ENCODE results near the gene CTU2.

CTU2 gene

DNA sequence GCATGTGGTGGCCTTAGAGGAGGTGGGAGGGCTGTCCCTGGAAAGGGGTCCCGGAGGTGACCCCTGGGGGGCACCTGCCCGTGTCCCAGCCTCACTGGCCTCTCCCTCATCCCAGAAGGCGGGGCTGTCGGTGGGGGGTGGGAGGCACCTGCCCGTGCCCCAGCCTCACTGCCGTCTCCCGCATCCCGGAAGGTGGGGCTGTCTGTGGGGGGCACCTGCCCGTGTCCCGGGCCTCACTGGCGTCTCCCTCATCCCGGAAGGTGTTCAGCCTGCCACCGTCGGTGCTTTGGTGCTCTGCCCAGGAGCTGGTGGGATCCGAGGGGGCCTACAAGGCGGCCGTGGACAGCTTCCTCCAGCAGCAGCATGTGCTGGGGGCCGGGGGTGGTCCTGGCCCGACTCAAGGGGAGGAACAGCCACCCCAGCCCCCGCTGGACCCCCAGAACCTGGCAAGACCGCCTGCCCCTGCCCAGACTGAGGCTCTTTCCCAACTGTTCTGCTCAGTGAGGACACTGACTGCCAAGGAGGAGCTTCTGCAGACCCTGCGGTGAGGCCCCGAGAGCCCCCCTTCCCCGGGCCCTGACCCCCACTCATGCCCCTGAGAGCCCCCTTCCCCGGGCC lies 6.2 kb downstream of the CTU2 start:
- FAIRE-seq: no peak
- TF ChIP-seq PAX5 (IDR thresholded peaks at IDR 0.05; ENCODE audit: insufficient read depth, low read length, severe bottlenecking) (no peak), POU2F2 (IDR thresholded peaks at IDR 0.05; ENCODE audit: low read depth, low read length) (no peak), TAF1 (IDR thresholded peaks at IDR 0.05; ENCODE audit: low read depth, low read length) (no peak), POLR2AphosphoS5 (IDR thresholded peaks at IDR 0.05; ENCODE audit: low read depth, low read length) (no peak), POLR2A (IDR thresholded peaks at IDR 0.05; ENCODE audit: low read depth, low read length) (no peak), SPI1 (IDR thresholded peaks at IDR 0.05; ENCODE audit: low read depth, low read length) (no peak)
- DNase-seq (ENCODE audit: insufficient read length, low spot score): no peak

DNA sequence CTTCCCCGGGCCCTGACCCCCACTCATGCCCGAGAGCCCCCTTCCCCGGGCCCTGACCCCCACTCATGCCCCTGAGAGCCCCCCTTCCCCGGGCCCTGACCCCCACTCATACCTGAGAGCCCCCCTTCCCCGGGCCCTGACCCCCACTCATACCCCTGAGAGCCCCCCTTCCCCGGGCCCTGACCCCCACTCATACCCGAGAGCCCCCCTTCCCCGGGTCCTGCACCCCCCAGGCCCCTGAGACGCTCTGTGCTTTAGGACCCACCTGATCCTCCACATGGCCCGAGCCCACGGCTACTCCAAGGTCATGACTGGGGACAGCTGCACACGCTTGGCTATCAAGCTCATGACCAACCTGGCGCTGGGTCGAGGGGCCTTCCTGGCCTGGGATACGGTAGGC lies 6.8 kb downstream of the CTU2 start:
- FAIRE-seq: no peak
- TF ChIP-seq PAX5 (IDR thresholded peaks at IDR 0.05; ENCODE audit: insufficient read depth, low read length, severe bottlenecking): no peak
- no peak for TF ChIP-seq POLR2AphosphoS5 (IDR thresholded peaks at IDR 0.05; ENCODE audit: low read depth, low read length)
- no peak for TF ChIP-seq POU2F2 (IDR thresholded peaks at IDR 0.05; ENCODE audit: low read depth, low read length)
- TF ChIP-seq TAF1 (IDR thresholded peaks at IDR 0.05; ENCODE audit: low read depth, low read length): no peak
- TF ChIP-seq SPI1 (IDR thresholded peaks at IDR 0.05; ENCODE audit: low read depth, low read length): no peak
- no peak for TF ChIP-seq POLR2A (IDR thresholded peaks at IDR 0.05; ENCODE audit: low read depth, low read length)
- no peak for DNase-seq (ENCODE audit: insufficient read length, low spot score)

DNA sequence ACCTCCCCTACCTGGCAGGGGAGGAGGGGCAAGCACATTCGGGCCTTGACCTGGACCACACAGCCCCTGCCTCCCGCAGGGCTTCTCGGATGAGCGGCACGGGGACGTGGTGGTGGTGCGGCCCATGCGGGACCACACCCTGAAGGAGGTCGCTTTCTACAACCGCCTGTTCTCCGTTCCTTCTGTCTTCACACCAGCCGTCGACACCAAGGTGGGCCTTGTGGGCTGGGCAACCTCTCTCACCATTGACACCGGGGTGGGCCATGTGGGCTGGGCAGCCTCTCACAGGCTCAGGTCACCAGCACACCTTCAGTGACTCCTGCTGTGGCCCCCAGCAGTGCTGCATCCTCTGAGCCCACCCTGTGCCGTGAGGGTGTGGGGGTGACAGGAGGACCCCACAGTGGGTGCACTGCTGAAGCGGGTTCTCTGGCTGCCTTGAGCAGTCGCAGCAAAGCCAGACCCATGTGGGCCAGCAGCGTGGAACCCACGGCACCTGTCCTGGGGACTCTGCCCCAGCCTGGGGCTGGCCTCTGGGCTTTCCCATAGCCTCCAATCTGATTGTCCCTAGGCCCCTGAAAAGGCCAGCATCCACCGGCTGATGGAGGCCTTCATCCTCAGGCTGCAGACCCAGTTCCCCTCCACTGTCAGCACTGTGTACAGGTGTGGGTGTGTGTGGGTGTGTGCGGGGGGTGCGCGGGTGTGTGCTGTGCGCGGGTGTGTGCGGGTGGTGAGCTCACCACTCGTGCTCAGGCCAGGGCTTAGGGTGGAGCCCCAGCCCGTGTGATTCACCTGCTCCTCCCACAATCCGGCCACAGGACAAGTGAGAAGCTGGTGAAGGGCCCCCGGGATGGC lies 7.5 kb downstream of the CTU2 start:
- no peak for FAIRE-seq
- no peak for TF ChIP-seq PAX5 (IDR thresholded peaks at IDR 0.05; ENCODE audit: insufficient read depth, low read length, severe bottlenecking)
- TF ChIP-seq POU2F2 (IDR thresholded peaks at IDR 0.05; ENCODE audit: low read depth, low read length): no peak
- TF ChIP-seq SPI1 (IDR thresholded peaks at IDR 0.05; ENCODE audit: low read depth, low read length): no peak
- no peak for TF ChIP-seq POLR2A (IDR thresholded peaks at IDR 0.05; ENCODE audit: low read depth, low read length)
- TF ChIP-seq TAF1 (IDR thresholded peaks at IDR 0.05; ENCODE audit: low read depth, low read length): no peak
- TF ChIP-seq POLR2AphosphoS5 (IDR thresholded peaks at IDR 0.05; ENCODE audit: low read depth, low read length): no peak
- DNase-seq (ENCODE audit: insufficient read length, low spot score): no peak

DNA sequence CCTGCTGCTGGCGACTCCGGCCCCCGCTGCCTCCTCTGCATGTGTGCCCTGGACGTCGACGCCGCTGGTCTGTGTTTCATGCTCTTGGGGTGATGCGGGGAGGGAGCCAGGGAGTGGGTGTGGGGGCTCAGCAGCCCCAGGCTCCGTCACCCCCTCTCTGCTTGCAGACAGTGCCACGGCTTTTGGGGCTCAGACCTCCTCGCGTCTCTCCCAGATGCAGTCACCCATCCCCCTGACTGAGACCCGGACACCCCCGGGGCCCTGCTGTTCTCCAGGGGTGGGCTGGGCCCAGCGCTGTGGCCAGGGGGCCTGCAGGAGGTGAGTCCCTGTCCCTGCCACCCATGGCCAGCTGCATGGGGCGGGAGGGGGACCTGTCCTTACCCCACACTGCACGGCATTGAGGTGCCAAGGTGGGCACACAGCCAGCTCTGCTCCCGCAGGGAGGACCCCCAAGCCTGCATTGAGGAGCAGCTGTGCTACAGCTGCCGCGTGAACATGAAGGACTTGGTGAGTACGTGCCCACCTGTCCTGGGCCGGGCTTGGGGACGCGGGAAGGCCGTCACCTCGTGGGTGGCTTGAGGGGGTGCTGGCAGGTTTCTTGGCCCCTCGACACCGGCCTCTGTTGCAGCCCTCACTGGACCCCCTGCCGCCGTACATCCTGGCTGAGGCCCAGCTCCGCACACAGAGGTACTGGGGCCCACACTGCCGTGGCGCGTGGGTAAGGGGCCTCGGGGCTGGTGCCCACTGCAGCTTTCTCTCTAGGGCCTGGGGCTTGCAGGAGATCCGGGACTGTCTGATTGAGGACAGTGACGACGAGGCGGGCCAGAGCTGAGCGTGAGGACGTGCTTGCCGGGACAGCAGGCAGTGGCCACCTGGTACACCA lies 8.4 kb downstream of the CTU2 start:
- no peak for DNase-seq (ENCODE audit: insufficient read length, low spot score)
- no peak for FAIRE-seq
- TF ChIP-seq POLR2AphosphoS5 (IDR thresholded peaks at IDR 0.05; ENCODE audit: low read depth, low read length) (no peak), PAX5 (IDR thresholded peaks at IDR 0.05; ENCODE audit: insufficient read depth, low read length, severe bottlenecking) (no peak), TAF1 (IDR thresholded peaks at IDR 0.05; ENCODE audit: low read depth, low read length) (no peak), SPI1 (IDR thresholded peaks at IDR 0.05; ENCODE audit: low read depth, low read length) (no peak), POLR2A (IDR thresholded peaks at IDR 0.05; ENCODE audit: low read depth, low read length) (no peak), POU2F2 (IDR thresholded peaks at IDR 0.05; ENCODE audit: low read depth, low read length) (no peak)

DNA sequence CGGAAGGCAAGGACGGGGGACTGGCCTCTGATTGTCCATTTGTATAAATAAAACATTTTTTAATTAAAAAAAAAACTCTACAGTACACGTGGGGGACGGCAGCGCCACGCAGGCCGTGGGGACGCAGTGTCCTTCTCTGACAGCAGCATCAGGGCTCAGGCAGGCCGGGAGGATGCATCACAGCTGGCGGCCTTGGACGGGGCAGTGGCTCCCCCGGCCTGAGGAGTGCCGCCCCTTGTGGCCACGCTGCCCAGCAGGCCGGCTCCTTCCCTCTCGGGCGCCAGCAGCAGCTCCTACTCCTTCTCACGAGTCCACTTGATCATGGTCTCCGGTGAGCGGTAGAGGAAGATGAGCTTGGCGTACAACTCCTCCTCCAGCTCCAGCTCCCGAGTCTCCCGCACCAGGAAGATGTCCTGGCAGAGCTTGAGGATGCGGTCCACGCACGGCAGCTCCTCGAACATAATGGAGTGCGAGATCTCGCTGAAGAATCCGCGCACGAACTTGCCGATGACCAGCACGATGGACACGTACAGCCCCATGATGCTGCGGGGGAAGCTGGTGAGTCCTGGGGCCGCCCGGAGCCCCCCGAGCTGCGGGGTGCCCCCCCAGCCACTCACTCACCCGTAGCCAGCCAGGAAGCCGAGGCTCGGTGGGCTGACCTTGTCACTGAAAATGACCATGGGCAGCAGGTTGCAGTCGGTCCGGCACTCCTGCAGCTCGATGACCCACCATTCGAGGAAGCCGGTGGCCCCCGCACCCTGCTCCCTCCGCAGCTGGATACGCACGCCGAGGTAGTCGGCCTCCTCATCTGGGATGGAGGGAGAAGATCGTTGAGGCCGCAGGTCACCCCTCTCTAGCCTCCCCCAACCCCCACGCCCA lies 9.2 kb downstream of the CTU2 start:
- TF ChIP-seq POU2F2 (IDR thresholded peaks at IDR 0.05; ENCODE audit: low read depth, low read length) (no peak), PAX5 (IDR thresholded peaks at IDR 0.05; ENCODE audit: insufficient read depth, low read length, severe bottlenecking) (no peak), TAF1 (IDR thresholded peaks at IDR 0.05; ENCODE audit: low read depth, low read length) (no peak), POLR2AphosphoS5 (IDR thresholded peaks at IDR 0.05; ENCODE audit: low read depth, low read length) (no peak), POLR2A (IDR thresholded peaks at IDR 0.05; ENCODE audit: low read depth, low read length) (no peak), SPI1 (IDR thresholded peaks at IDR 0.05; ENCODE audit: low read depth, low read length) (no peak)
- no peak for FAIRE-seq
- no peak for DNase-seq (ENCODE audit: insufficient read length, low spot score)

DNA sequence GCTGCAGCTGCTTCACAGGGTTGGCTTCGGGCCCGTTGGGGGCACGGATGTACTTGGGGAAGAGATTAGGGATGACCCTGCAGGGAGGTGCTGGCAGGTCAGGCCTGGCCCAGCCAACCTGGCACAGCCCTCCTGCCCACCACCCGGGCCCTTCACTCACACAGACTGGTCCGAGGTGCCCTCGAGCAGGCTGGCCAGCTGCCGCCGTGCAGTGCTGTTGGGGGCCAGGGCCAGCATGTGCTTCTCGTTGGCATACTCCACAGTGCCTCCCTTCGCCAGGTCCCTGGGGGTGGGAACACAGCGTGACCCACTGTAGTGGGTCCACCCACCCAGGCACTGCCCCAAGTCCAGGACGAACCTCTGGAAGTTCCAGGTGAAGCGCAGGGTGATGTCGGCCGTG lies 9.9 kb downstream of the CTU2 start:
- FAIRE-seq (no peak), DNase-seq (ENCODE audit: insufficient read length, low spot score) (no peak)
- TF ChIP-seq PAX5 (IDR thresholded peaks at IDR 0.05; ENCODE audit: insufficient read depth, low read length, severe bottlenecking) (no peak), POLR2AphosphoS5 (IDR thresholded peaks at IDR 0.05; ENCODE audit: low read depth, low read length) (no peak), TAF1 (IDR thresholded peaks at IDR 0.05; ENCODE audit: low read depth, low read length) (no peak), POLR2A (IDR thresholded peaks at IDR 0.05; ENCODE audit: low read depth, low read length) (no peak), POU2F2 (IDR thresholded peaks at IDR 0.05; ENCODE audit: low read depth, low read length) (no peak), SPI1 (IDR thresholded peaks at IDR 0.05; ENCODE audit: low read depth, low read length) (no peak)

DNA sequence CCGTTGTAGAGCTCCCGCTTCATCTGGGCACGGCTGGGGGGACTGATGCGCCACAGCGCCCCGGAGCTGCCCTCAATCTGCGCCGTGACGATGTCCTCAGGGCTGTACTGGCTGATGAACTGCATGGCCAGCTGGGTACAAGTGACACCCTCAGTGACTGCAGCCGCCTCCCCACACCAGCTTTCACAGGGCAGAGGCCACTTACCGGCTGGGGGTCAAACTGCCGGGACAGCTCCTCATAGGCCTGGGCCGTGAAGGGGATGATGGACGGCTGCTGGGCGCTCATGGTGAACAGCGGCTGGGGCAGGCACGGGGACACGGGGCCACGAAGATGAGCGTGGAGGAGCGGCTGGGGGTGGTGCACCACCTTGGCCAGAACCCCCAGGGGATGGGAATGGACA lies 10.3 kb downstream of the CTU2 start:
- TF ChIP-seq PAX5 (IDR thresholded peaks at IDR 0.05; ENCODE audit: insufficient read depth, low read length, severe bottlenecking) (no peak), POLR2AphosphoS5 (IDR thresholded peaks at IDR 0.05; ENCODE audit: low read depth, low read length) (no peak), POLR2A (IDR thresholded peaks at IDR 0.05; ENCODE audit: low read depth, low read length) (no peak), SPI1 (IDR thresholded peaks at IDR 0.05; ENCODE audit: low read depth, low read length) (no peak), POU2F2 (IDR thresholded peaks at IDR 0.05; ENCODE audit: low read depth, low read length) (no peak), TAF1 (IDR thresholded peaks at IDR 0.05; ENCODE audit: low read depth, low read length) (no peak)
- no peak for FAIRE-seq
- DNase-seq (ENCODE audit: insufficient read length, low spot score): no peak

DNA sequence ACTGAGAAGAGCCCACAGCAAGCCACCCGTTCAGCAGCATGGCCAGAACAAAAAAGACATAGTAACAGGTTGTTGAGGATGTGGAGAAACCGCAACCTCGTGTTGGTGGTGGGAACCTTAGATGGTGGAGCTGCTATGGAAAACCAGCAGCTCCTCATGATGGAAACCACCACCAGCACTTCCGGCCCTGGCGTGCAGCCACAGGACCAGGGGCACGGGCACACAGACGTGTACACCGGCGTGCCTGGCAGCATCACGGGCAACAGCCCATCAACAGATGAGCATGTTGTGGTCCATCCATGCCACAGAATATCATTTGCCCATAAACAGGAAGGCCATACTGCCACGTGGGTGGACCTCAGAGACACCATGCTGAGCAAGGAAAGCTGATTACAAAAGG lies 11.9 kb downstream of the CTU2 start:
- DNase-seq (ENCODE audit: insufficient read length, low spot score) (no peak), FAIRE-seq (no peak)
- no peak for TF ChIP-seq SPI1 (IDR thresholded peaks at IDR 0.05; ENCODE audit: low read depth, low read length)
- no peak; the same call in 1 of the 2 replicates for TF ChIP-seq POLR2A (IDR thresholded peaks at IDR 0.05; ENCODE audit: low read depth, low read length)
- TF ChIP-seq TAF1 (IDR thresholded peaks at IDR 0.05; ENCODE audit: low read depth, low read length): no peak
- no peak for TF ChIP-seq POU2F2 (IDR thresholded peaks at IDR 0.05; ENCODE audit: low read depth, low read length)
- TF ChIP-seq PAX5 (IDR thresholded peaks at IDR 0.05; ENCODE audit: insufficient read depth, low read length, severe bottlenecking): no peak
- no peak for TF ChIP-seq POLR2AphosphoS5 (IDR thresholded peaks at IDR 0.05; ENCODE audit: low read depth, low read length)

Data from GM12891 (cell line).